LNCaP clone FGC (cell line): Measurements from ENCODE around the gene GPR35.
A peak's percentile ranks its signal among the peaks of the same experiment; 100 is the strongest.

ENCODE experiments used
- DNase-seq: peaks from one replicate; pipeline ENCODE4 v3.0.0-alpha.2; 2011; ENCODE audit warnings: low read depth
- H3K4me3 ChIP-seq: 2 replicates; pipeline ENCODE4 v1.5.1; 2011; ENCODE audit warnings: mild to moderate bottlenecking, low read depth, low read length, control low read depth
- CTCF ChIP-seq: IDR thresholded peaks from 2 replicates; pipeline ENCODE4 v1.5.1; 2012; ENCODE audit warnings: mild to moderate bottlenecking; ENCODE audit not compliant: control insufficient read depth, insufficient read depth; ENCODE audit errors: extremely low read depth

GPR35 gene

GRCh38 chr2:240644859-240645301 is 19.6 kb downstream of the GPR35 start:
- no peak for TF ChIP-seq CTCF
- no peak for DNase-seq
- H3K4me3 ChIP-seq = no peak overlapping the region

DNA sequence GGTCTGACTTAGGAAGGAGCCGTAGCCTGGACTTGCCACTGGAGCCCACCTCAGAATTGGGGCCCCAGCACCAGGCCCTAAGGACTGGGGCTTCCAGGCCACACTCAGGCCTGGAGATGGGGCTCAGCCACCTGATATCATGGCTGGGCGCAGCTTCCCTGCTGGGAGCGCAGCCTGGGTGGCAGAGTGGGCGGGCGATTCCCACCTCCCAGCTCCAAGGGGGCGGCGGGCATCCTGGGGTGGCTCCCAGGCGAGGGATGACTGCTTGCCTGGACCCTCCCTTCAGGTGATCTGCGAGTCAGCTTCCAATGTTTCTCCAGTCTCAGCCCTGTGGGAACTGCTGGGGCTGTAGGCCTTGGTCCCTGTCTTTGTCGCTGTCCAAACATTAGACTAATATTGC is 20.1 kb downstream of the GPR35 start:
- no peak for TF ChIP-seq CTCF
- peak overlapping the region; percentile 52 for H3K4me3 ChIP-seq
- no peak for DNase-seq

DNA sequence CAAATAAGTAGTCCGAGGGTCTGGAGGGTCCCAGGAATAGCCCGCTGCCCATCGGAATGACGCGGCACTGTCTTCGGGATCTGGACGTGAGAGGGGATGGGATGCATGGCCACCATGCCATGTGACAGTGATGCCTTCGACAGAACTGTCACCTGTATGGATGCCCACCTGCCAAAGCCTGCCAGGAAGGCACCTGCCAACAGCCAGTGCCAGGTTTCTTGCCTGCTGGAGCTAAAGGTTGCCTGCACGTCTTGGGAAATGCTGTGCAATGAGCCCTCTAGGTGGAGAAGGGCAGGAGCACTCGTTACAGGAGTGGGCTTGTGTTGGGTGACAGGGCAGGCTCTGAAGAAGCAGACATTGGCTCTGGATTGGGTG is 20.5 kb downstream of the GPR35 start:
- no peak for TF ChIP-seq CTCF
- no peak for DNase-seq
- peak overlapping the region; percentile 52 for H3K4me3 ChIP-seq

DNA sequence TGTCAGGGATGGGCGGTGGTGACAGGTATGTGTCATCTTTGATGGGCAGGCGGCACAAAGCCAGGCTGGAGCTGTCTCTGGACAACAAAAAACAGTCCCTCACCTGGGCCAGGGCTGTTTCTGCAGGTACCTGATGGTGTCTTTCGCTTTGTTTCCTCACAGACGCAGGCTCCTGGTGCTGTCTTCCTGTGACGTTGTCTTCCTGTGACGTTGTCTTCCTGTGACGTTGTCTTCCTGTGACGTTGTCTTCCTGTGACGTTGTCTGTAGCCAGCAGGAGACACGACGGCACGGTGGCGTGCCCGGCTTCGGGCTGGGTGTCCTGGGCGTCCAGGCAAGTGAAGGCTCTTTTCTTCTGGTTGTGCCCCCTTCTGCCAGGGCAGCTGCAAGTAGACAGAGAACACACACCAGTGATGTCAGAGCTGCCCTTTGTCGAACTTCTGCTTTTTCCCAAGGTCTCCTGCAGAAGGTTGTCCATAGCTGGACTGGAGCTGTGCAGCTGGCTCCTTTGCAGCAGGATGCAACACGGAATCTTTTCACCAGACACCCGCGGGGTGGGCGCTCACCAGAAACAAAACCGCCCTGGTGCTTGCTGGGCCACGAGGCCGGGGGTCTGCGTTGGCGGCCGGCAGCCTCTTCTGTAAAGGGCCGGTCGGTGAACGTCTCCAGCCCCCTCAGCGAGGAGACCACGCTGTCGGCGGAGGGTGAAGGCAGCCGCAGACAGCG is 21.1 kb downstream of the GPR35 start:
- peak overlapping the region; percentile 52 for H3K4me3 ChIP-seq
- no peak for TF ChIP-seq CTCF
- DNase-seq = no peak

GRCh38 chr2:240646900-240647502 is 21.7 kb downstream of the GPR35 start:
- peak overlapping the region; percentile 52 for H3K4me3 ChIP-seq
- TF ChIP-seq CTCF = no peak
- DNase-seq = no peak

DNA sequence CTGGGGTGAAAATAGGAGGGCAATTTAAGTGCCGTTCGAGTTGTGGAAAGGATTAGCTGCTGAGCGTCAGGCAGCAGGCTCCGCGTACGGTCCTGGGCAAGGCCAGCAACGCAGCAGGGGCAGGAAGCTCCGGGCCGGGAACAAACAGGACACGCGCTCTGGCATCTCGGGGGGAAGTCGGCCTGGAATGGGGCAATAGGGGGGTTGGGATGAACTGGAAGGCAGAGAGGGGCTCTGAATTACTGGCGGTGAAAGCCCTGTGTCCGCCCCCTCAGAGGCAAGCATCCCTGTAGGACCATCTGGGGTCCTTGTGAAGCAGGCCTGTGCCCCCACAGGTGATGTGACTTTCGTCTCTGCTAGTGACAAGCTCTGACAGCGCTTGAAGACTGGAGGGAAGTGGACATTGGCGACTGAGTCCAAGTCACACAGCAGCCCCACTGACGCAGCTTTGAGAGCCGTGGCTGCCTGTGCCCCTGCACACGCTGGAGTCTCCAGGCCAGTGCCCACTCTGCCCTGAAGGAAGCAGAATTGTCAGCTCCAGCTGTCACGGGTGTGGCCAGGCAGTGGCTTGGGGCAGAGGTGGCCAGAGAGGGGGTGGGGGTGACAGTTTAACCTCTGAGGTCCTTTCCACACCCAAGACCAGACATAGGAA is 22.3 kb downstream of the GPR35 start:
- DNase-seq = no peak
- TF ChIP-seq CTCF = no peak
- H3K4me3 ChIP-seq = no peak overlapping the region
